HG02763 (cell line): ENCODE results near the gene DAPK1.

ENCODE experiments used
- ATAC-seq: cut with Tn5 transposase; IDR thresholded peaks from one replicate; pipeline ENCODE4 v1.9.1; 2021; ENCODE audit warnings: mild to moderate bottlenecking, moderate library complexity; ENCODE audit not compliant: unreplicated experiment

The DAPK1 gene

DNA sequence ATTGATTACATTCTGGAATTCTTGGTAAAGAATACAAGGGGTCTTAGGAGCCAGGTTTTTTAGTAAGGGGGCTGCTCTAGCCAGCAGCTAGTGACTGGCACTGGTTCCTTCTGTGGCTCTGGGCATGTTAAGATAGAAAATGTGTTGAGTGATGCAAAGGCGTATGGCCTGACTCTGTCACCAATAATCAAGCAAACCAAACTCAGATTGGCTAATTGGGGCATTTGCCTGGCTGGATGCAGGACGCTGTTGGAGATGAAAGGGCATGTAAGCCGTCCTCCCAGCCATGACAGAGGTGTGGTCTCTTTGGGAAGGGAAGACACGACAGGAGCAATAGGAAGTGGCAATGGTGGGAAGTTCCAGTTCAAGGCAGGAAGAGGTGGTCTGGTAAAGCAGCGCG is 140.6 kb downstream of the DAPK1 start:
- no peak for ATAC-seq

DNA sequence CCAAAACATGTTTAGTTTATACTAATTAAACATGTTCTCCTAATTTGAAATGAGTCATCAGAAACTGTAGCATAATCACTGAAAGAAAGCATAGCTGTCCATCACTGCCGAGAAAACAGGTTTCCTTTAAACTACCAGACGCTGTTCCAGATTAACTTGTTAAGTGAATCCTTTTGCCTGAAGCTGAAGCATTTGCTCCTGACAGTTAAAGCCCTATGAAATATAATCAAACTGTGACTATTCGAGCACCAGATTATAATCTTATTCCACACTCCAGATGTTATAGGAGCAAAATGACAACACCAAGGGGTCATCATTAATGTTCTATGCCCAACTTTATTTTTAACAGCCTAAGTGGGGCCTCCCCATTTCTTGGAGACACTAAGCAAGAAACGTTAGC is 142.3 kb downstream of the DAPK1 start:
- ATAC-seq = no peak

DNA sequence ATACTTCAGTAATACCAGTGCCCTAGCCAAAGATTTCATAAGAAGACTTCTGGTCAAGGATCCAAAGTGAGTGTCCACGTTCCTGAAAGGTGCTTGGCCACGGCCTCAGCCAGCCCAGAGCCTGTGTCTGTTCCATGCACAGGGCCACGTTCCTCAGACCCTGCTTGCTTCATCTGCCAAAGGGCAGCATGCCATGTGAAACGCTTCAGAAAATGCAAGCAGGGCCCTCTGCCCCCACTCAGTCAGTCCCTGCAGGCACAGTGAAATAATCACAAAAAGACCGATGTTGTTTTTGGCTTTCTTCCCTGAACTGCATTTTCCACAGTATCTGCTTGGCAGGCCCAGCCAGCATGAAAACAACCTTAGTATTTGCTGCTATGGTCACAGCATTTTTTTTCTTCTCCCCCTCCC is 142.7 kb downstream of the DAPK1 start:
- ATAC-seq = no peak

DNA sequence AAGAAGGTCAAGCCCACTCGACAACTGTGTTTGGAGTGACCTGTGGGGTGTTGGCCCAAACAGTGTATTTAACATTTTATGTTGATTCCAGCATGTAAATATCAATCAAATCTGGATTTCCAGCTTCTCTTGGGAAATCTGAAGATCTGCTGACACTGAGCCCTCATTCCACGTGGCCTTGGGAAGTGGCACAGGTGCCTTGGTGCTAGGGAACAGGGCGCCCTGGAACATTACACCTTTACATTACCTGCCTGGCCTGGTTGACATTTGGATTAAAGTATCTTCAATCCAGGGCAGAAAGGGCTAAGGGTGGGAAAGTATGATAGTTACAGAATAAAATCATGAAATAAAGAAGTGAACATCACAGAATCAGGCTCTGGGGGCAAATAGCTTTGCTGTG is 143.4 kb downstream of the DAPK1 start:
- no peak for ATAC-seq

DNA sequence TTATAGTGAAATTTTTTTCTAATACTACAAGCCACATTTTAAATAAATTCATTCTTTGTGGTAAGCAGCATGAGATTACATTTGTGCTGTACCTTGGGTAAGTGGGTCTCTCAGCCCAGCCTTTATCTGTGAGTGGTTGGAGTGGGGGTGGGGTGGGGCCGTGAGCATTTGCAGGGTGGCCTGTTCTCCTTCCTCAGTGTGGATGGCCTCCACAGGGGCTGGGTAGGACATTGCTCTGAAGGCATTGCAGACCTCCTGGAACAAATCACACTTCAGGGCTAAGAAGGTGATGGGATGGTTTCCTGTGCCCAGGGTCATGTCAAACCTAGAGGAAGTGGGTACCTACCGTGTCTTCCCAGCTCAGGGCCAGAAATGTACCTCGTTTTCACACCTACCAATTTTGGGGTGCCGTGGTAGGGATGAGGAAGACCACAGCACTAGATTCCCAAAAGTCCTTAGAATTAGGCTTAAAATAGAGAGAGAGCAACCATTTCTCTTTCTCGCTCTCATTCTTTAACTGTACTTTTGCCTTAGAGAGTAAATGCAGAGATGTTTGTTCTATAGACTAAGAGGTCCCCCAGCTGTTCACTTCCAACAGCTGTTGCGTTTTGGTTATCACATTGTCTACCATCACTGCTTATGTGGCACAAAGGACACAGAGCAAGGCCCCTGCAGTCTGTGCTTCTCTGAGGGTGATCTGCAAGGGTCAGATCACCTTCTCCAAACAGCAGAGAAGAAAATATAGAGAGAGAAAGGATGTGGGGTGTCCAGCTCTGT is 144.9 kb downstream of the DAPK1 start:
- no peak for ATAC-seq

DNA sequence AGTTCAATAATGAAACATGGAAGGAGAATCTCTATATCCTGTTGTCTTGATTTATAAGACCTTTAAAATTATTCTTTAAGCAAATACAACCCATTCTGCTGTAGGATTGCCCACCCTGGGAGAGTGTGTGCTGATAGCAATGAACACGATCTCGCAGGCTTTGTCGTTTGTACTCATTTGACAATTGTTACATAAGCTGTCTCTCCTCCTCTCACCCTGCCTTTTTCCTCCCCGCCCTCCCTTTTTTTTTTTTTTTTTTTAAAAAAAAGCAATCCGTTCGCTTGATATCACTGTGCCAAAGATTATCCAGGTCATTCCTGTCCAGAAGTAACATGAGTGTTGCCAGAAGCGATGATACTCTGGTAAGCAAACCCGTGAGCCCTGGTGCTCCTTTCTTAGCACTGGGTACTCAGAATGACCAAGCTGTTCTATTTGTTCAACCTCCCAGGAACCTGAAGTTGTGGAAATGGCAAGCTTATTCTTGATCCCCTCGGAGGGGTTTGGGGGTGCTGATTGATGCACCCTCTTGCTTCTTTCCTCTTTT is 145.5 kb downstream of the DAPK1 start:
- no peak for ATAC-seq

DNA sequence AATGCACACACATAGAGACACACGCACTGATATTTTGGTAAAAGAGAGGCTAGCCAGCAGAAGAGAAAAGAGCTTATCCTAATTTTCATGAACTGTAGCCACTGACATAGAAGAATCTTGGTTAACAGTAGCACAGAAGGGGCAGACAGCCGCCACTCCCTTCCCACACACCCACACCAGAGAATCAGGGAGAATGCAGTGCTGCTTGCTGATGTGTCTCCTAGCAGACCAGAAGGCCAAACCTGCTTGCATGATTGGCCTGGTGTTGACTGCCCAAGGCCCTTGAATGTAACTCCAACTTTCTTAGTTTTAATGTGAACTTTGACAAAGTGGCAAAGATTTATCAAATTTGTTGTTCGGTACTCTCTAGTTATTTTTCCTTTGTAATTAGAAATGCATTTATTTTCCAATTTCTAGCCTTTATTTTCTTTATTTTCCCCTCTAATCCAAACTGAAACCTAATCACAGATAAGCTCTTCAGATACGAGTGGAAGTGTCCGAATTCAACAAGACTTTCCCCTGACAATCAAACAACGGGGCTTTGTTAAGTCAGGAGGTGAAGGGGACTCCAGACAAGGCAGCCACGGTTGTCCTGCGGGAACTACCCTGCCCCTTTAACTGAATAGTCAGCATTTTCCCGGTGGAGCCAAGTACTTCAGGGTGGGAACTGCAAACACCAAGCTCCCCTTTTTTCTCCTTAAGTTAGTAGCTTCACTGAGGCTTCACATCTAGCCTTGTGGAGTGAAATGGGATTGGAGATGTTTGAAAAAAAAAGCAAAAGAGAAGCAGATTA is 146.3 kb downstream of the DAPK1 start:
- ATAC-seq = no peak

DNA sequence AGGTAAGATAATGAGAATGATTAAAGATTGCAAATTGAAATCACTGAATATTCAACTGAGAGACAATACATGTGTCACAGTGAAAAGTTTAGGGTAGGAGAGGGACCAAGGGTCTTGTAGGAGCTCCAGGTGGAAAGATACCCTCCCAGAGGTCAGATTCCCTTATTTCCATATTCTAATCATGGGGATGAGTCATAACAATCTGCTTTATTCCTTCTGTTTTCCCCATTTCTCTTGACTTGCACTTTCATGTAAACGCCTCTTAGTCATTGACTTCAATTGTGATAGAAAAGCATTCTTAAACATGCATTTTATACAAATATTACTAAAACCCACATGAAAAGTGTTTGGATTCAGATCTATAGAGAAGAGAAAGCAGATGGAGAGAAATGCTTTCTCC is 147.0 kb downstream of the DAPK1 start:
- no peak for ATAC-seq

DNA sequence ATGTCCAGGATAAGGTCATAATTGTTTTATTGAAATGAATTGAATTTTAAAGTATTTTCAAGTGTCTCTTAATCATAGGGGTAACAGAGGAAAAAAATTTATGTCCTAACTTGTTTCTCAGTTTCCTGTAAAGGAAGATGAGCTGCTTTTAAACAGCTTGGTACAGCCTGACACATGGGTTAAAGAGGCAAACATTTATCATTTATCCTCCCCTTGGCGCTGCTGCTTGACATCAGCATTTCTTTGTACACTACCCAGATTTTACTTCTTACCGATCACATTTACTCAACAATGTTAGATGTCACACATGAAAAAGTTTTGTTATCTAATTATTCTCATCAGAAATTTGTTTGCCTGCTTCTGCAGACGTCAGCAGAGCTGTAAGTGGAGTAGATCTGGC is 148.9 kb downstream of the DAPK1 start:
- no peak for ATAC-seq

DNA sequence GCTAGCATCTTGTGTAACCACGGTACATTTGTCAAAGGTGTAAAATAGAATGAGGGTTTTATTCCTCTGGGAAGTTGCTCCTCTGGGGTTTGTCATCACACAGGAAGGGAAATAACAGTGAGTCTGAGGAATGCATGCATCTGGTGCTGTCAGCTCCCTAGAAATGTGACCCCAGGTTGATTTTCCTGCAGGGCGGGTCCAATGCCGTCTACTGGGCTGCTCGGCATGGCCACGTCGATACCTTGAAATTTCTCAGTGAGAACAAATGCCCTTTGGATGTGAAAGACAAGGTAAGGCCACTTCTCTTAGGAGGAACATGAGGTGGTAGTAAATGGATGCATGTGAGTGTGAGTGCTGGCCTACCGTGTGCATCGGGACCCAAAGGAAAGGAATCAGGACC is 149.4 kb downstream of the DAPK1 start:
- no peak for ATAC-seq

DNA sequence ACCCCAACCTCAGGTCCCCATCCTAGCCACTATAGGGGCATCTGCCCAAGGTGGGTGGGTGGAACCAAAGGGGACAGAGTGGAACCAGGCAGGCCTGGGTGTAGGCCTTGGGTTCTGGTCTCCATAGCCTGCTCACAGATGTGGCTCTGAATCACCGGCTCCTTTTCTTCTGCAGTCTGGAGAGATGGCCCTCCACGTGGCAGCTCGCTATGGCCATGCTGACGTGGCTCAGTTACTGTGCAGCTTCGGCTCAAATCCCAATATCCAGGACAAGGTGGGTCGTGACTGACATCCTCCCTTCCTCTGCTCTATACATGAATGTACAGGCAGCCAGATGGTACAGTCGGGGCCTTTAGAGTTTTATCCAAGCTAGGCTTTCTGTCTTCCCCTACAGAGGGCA is 150.9 kb downstream of the DAPK1 start:
- no peak for ATAC-seq

DNA sequence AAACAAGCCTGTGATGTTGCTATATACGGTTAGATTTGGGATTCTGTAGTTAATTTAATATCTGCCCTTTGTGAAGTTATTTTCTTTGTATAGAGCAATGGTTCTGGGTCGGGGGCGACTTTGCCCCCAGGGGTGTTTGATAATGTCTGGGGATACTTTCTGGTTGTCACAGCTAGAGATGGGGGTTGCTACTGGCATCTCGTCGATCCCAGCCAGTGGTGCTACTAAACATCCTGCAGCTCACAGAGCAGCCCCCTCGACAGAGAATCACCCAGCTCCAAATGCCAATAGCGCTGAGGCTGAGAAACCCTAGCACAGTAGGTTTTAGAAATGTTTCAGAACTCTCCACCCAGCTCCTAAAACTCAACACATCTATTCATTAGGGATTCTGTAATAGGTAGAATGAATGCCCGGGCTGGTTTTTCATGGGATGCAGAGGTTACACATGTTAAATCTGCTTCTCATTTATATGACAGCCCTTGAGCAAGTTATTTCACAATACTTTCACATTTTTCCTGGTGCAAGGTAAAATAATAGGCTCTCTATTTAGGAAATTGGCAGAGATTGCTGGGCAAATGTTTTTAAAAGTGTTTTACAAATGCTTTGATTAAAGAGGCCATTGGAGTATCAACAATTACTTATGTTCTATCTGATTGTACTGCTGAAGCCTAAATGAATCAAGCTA is 153.1 kb downstream of the DAPK1 start:
- ATAC-seq = no peak

DNA sequence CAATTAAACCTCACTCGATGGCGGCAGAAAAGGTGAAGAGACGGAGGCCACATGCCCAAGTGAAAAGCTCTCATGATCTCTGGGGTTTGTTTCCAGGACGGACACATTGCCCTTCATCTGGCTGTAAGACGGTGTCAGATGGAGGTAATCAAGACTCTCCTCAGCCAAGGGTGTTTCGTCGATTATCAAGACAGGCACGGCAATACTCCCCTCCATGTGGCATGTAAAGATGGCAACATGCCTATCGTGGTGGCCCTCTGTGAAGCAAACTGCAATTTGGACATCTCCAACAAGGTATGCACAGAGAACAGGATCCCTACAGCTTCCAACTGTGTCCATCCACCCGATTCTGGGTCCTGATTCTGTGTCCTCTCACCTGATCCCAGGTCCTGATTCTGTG is 153.8 kb downstream of the DAPK1 start:
- no peak for ATAC-seq

DNA sequence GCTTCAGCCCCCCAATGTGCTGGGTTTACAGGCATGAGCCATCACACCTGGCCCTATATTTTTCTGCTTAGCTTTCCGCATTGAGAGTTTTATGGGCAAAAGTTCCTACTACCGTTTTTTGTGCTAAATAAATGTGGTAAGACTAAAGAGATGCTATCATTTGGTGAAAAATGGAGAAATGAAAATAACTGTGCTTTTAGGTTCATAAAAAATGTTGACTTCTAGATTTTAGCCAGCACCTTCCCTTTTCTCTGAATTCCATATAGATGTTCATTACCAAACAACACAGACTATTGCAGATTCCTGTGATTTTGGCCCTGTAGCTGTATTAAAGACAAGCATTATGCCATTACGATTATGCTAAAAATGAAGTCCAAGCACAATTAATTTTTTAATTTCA is 156.3 kb downstream of the DAPK1 start:
- no peak for ATAC-seq

DNA sequence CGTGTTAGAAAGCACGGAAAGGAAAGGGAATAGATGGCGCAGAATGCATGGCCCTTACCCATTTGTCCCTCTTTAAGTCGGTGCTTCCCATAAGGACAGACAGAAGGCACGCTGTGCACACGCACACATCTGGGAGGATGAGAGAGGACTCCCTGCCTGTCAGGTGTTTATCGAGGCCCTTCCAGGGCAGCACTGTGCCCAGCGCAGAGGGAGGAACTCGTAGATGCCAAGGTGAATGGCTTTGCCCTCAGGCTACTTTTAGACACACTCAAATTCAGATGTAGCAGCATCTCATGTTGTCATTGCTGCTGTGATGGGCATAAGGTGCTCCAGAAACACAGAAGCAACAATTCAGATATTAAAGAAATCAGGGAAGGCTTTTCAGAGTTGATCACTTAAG is 158.1 kb downstream of the DAPK1 start:
- no peak for ATAC-seq

DNA sequence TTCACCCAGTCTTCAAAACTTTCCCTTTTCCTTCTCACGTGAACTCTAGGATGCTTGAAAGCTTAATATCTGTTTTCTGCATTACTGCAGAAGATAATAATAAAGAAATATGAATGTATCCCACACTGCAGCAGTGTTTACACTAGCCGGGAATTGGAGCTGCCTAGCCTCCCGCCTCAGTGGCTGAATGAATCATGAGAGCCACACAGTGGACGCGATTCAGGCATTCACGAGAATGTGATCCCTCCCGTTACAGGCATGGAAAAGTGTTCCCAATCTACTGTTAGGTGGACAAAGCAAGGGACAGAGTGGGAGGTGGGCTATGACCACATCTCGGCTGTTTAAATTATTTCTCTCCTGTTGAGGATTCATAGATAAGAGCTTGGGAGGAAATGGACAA is 158.8 kb downstream of the DAPK1 start:
- ATAC-seq = no peak

DNA sequence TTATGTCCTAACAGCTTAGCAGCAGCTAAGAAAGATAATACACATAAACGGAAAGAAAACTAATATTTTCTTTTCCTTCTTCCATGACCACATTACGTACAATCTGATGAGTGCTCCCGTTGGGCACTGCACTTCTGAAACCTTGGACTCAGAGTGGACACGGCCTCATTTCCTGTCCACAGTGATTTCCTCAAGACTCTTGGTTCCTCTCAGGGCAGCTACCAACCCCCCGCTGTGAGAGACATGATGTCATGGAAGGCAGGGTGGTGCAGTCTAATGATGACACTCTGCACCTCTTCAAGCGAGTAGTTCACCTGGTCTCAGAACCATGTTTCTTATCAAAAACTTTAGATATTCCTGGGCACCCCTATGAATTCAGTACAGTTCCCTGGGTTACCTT is 159.5 kb downstream of the DAPK1 start:
- no peak for ATAC-seq

DNA sequence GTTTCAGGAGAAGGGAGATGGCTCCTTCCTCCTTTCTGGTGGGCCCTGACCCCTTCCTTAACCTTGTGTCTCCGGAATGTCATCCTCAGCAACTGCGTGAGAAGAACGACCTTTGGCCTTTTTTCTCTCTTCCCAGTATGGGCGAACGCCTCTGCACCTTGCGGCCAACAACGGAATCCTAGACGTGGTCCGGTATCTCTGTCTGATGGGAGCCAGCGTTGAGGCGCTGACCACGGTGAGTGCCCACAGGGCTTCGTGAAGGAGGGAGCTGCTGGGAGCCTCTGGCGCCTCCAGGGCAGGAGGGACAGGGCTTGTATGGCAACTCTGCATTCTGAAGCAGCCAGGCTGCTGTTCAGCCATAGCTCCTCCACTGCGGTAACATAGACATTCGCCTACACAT is 160.2 kb downstream of the DAPK1 start:
- ATAC-seq = no peak

DNA sequence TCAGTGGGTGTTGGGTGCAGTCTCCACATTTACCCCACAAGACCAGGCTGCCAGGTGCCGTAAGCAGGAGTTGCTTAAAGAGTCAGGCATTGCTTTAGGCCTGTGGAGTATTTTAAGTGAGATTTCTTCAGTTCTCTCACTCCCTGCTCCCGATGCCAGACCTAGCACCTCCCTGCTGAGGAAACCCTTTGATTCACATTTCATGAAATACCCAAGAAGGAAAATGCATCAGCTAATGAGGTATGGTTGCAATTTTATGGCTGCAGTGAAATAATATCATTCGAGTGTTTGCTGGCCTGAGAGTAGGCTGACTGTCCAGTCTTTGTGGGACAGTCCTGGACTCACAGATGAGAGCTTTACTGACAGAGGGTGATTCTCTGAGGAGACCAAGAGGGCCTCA is 160.8 kb downstream of the DAPK1 start:
- no peak for ATAC-seq

DNA sequence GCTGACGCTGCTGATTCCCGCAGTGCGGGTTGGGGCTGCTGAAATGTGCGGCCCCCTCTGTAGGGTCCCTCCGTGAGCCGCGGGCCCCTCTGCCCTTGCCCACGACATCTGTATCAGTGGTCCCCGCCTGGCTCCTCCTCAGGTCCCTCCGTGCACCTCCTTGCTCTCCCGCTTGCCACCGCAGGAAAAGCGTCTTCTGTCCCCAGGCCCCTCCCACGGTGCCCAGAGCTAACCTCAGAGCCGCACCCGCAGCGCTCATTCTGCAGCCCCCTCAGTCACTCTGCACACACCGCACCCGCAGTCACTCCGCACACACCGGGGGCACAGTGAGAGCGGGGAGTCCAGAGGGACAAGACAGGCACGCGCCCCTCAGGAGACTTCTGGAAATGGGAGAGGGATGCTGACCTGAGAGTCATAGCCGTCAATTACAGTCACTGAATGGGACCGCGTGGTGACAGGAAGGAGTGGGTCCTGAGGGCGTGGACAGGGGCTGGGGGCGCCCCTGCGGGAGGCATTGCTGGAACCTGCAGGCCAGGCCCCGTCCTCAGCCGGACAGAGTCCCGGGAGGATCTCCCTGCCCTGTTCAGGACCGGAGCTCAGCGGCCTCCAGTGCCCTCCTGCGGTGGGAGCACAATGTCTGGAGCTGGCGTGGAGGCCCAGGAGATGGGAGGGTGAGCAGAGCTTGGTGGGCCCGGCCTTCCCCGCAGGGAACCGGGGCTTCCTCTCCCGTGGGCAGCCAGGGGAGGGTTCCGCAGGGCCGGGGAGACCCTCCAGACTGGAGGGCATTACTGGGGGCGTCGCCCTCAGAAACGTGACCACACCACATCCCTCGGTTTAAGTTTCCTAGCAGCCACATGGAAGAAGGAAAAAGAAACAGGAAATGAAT is 162.1 kb downstream of the DAPK1 start:
- ATAC-seq = no peak

DNA sequence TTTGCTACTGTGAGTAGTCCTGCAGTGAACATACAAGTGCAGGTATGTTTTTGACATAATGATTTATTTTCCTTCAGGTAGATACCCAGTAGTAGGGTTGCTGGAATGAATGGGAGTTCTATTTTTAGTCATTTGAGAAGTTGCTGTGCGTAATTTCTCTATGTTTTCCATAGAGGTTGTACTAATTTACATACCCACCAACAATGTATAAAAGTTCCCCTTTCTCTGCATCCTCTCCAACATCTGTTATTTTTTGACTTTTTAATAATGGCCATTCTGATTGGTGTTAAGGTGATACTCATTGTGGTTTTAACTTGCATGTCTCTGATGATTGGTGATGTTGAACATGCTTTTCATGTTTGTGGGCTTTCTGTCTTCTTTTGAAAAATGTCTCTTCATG is 163.6 kb downstream of the DAPK1 start:
- no peak for ATAC-seq
